ENCODE data around the gene MYCL. TPM values are rescaled to one million over a fixed set of nuclear protein-coding genes. Genes with fewer than 3 reads are reported as not detected.

MYCL gene
- total and polyA plus RNA-seq, 4 donors, result 2.4 to 7.8 (median 4.4) TPM

DNA sequence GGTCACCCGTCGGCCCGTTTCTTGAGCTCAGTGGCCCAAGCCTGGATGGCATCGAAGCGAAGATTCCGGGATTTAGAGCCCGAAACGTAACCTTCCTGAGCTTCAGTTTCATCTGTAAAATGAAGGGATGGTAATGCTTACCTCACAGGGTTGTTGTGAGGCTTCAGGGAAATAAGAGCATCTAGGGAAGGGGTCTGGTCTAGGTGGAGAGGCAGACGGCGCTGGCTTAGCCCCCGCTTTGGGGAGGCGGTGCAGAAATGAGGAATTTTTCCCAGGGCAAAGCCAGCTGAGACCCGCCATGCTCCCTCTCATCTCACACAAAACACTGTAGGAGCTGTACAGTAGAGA, 717 bp upstream of the MYCL start:
- H3K9me3 ChIP-seq (ENCODE audit: control insufficient read depth in 4 of 4, insufficient read depth in 3 of 4, low read length in 3 of 4), result no peaks in the 10 kb centered on the region
- TF ChIP-seq, protein P1, sequence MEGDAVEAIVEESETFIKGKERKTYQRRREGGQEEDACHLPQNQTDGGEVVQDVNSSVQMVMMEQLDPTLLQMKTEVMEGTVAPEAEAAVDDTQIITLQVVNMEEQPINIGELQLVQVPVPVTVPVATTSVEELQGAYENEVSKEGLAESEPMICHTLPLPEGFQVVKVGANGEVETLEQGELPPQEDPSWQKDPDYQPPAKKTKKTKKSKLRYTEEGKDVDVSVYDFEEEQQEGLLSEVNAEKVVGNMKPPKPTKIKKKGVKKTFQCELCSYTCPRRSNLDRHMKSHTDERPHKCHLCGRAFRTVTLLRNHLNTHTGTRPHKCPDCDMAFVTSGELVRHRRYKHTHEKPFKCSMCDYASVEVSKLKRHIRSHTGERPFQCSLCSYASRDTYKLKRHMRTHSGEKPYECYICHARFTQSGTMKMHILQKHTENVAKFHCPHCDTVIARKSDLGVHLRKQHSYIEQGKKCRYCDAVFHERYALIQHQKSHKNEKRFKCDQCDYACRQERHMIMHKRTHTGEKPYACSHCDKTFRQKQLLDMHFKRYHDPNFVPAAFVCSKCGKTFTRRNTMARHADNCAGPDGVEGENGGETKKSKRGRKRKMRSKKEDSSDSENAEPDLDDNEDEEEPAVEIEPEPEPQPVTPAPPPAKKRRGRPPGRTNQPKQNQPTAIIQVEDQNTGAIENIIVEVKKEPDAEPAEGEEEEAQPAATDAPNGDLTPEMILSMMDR (IDR thresholded peaks at IDR 0.05; ENCODE audit: control extremely low read depth, extremely low read depth), result no peak
- H3K9ac ChIP-seq (ENCODE audit: insufficient read depth in 1 of 2, low read length in 2 of 2), result no peak overlapping the region
- ATAC-seq (ENCODE audit: insufficient read depth, low FRiP score), result no peak
- peaks cover 0 to 17% (median 3%) of the 10 kb centered on the region in 5 donors for H3K4me1 ChIP-seq (ENCODE audit: control insufficient read depth in 5 of 5, insufficient read depth in 5 of 5, low read length in 5 of 5)
- peaks cover 0 to 23% (median 5%) of the 10 kb centered on the region in 3 donors for H3K27me3 ChIP-seq (ENCODE audit: control insufficient read depth in 3 of 3, insufficient read depth in 3 of 3, low read length in 2 of 3)
- 7 to 9% methylated on average over 13 of the region's 13 CpGs for WGBS, 2 donors
- no peak overlapping the region for H3K27ac ChIP-seq (ENCODE audit: low read depth in 1 of 2, low read length in 1 of 2)
- no peaks in the 10 kb centered on the region for H3K36me3 ChIP-seq (ENCODE audit: control insufficient read depth in 4 of 4, insufficient read depth in 4 of 4, low read length in 4 of 4)
- no peak overlapping the region for H3K4me3 ChIP-seq
- no peak for DNase-seq

DNA sequence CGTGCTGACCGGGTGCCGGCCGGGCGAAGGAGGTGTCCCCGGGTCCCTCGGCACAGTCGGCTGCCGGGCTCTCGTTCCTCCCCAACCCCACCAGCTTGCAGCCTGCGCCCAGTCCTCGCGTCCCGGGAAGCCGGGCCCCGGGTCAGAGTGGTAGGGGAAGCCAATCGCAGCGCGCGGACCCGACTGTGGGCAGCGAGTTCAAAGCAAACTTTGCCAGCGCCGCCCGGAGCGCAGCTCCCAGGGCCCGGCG, 328 bp downstream of the MYCL start:
- peak overlapping the region; percentile 58 for H3K4me3 ChIP-seq
- H3K9ac ChIP-seq (ENCODE audit: insufficient read depth in 1 of 2, low read length in 2 of 2), result no peak overlapping the region
- no peaks in the 10 kb centered on the region for H3K36me3 ChIP-seq (ENCODE audit: control insufficient read depth in 4 of 4, insufficient read depth in 4 of 4, low read length in 4 of 4)
- H3K27me3 ChIP-seq (ENCODE audit: control insufficient read depth in 3 of 3, insufficient read depth in 3 of 3, low read length in 2 of 3), result peaks cover 0 to 23% (median 5%) of the 10 kb centered on the region in 3 donors
- 0 to 1% methylated on average over 28 of the region's 28 CpGs for WGBS, 2 donors
- ATAC-seq (ENCODE audit: insufficient read depth, low FRiP score), result peak; percentile 13
- H3K9me3 ChIP-seq (ENCODE audit: control insufficient read depth in 4 of 4, insufficient read depth in 3 of 4, low read length in 3 of 4), result no peaks in the 10 kb centered on the region
- H3K27ac ChIP-seq (ENCODE audit: low read depth in 1 of 2, low read length in 1 of 2), result peak overlapping the region in 1 of 2 donors; percentile 62
- DNase-seq, result peak in 1 of 3 donors; percentile 32
- TF ChIP-seq, protein P1 (IDR thresholded peaks at IDR 0.05; ENCODE audit: control extremely low read depth, extremely low read depth), result no peak
- peaks cover 0 to 17% (median 3%) of the 10 kb centered on the region in 5 donors for H3K4me1 ChIP-seq (ENCODE audit: control insufficient read depth in 5 of 5, insufficient read depth in 5 of 5, low read length in 5 of 5)

DNA sequence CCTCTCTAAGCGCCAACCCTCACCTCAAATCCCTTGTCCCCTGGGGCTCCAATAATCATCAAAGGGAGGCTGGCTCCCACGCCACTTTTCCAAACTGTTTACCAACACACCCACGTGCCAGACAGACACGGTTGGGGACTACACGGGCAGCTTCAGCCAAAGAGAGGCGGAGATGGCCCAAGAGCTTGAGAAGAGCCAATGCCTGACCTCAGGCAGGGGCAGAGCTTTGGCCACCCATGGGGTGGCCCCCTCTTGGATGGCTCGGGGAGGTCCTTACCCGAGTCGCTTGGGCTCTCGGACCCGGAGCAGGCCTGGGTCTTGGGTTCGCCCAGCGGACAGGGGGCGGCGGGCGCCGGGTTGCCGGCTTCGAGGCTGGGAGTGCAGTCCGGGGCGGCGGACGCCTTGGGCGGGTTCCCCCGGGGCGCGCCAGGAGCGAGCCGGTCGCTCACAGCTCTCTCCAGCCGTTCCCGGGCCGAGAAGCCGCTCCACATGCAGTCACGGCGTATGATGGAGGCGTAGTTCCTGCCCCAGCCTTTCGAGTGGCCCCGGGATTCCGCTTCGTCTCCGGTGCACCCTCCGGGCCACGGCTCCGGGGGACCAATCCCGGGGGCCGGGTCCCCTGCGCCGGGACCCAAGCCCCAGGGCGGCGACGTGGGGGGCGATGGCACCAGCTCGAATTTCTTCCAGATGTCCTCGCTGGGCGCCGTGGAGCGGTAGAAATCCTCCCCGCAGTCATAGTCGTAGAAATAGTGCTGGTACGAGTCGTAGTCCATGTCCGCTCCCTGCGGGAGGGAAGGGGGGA, 854 bp downstream of the MYCL start:
- Histone ChIP-seq H3K27ac (ENCODE audit: low read depth in 1 of 2, low read length in 1 of 2) (peak overlapping the region in 1 of 2 donors; percentile 62), H3K9ac (ENCODE audit: insufficient read depth in 1 of 2, low read length in 2 of 2) (no peak overlapping the region), H3K4me3 (peak overlapping the region; percentile 58), H3K9me3 (ENCODE audit: control insufficient read depth in 4 of 4, insufficient read depth in 3 of 4, low read length in 3 of 4) (no peaks in the 10 kb centered on the region), H3K4me1 (ENCODE audit: control insufficient read depth in 5 of 5, insufficient read depth in 5 of 5, low read length in 5 of 5) (peaks cover 0 to 17% (median 3%) of the 10 kb centered on the region in 5 donors), H3K27me3 (ENCODE audit: control insufficient read depth in 3 of 3, insufficient read depth in 3 of 3, low read length in 2 of 3) (peaks cover 0 to 23% (median 5%) of the 10 kb centered on the region in 3 donors), H3K36me3 (ENCODE audit: control insufficient read depth in 4 of 4, insufficient read depth in 4 of 4, low read length in 4 of 4) (no peaks in the 10 kb centered on the region)
- WGBS, 2 donors, result 4 to 7% methylated on average over 53 to 64 of the region's 64 CpGs
- DNase-seq, result peak in 2 of 3 donors; percentile 37 to 45
- ATAC-seq (ENCODE audit: insufficient read depth, low FRiP score), result no peak
- TF ChIP-seq, protein P1 (IDR thresholded peaks at IDR 0.05; ENCODE audit: control extremely low read depth, extremely low read depth), result no peak

Data from lung (tissue), 12 donors.